PC-3 (cell line): ENCODE measurements around the gene CYBRD1. TPM values are rescaled to one million over a fixed set of nuclear protein-coding genes. Genes with fewer than 3 reads are reported as not detected.

Experiments
- ATAC-seq: fragments of 200-7000 bp; cut with Tn5 transposase; 2 replicates; pipeline ENCODE4 v1.9.1; 2020; ENCODE audit warnings: mild to moderate bottlenecking, moderate library complexity
- BruUV-seq: library from RNA; stranded (reverse); fragments of 400-500 nt; replicated peaks from 2 replicates; lab custom pipeline; 2021; lab: Mats Ljungman, UMichigan
- CTCF ChIA-PET: fragments of 300-600 bp; sonication (Branson Sonifier 250); formaldehyde crosslinking; loops from one replicate; lab custom pipeline; 2022; ENCODE audit warnings: antibody characterized with exemption; lab: Charles Lee
- POLR2A ChIA-PET: fragments of 300-600 bp; sonication (Branson Sonifier 250); formaldehyde crosslinking; loops from one replicate; lab custom pipeline; 2022; ENCODE audit warnings: antibody characterized with exemption; ENCODE audit not compliant: unreplicated experiment; lab: Charles Lee
- DNase-seq: peaks from one replicate; pipeline ENCODE4 v3.0.0-alpha.2; 2015
- H2AFZ ChIP-seq: fragments of 300-600 bp; sonication (generic); 2 replicates; pipeline ENCODE4 v1.6.0; 2016; ENCODE audit warnings: antibody characterized with exemption, low read length
- H3F3A ChIP-seq: fragments of 300-600 bp; sonication (generic); one replicate; pipeline ENCODE4 v1.6.0; 2017; ENCODE audit warnings: antibody characterized with exemption, low read length, control low read depth, mild to moderate bottlenecking; ENCODE audit not compliant: unreplicated experiment
- H3K27ac ChIP-seq: fragments of 300-600 bp; sonication (generic); 2 replicates; pipeline ENCODE4 v1.5.1; 2016; ENCODE audit warnings: mild to moderate bottlenecking, low read length
- H3K27me3 ChIP-seq: fragments of 300-600 bp; sonication (generic); 2 replicates; pipeline ENCODE4 v1.6.1; 2016; ENCODE audit warnings: low read length, mixed read lengths
- H3K36me3 ChIP-seq: fragments of 300-600 bp; sonication (generic); 2 replicates; pipeline ENCODE4 v1.6.1; 2016; ENCODE audit warnings: low read depth, mixed run types, low read length, mixed read lengths
- H3K4me1 ChIP-seq: fragments of 300-600 bp; sonication (generic); 2 replicates; pipeline ENCODE4 v1.5.1; 2016; ENCODE audit warnings: low read length; ENCODE audit not compliant: insufficient read depth
- H3K4me2 ChIP-seq: fragments of 300-600 bp; sonication (generic); 2 replicates; pipeline ENCODE4 v1.6.0; 2016; ENCODE audit warnings: low read length
- H3K4me3 ChIP-seq: fragments of 300-600 bp; sonication (generic); 2 replicates; pipeline ENCODE4 v1.5.1; 2016; ENCODE audit warnings: mild to moderate bottlenecking, low read length, mixed read lengths
- H3K79me2 ChIP-seq: fragments of 300-600 bp; sonication (generic); 2 replicates; pipeline ENCODE4 v1.6.1; 2017; ENCODE audit warnings: low read length, mixed read lengths
- H3K9ac ChIP-seq: fragments of 300-600 bp; sonication (generic); 2 replicates; pipeline ENCODE4 v1.6.0; 2016; ENCODE audit warnings: mild to moderate bottlenecking, low read length
- H3K9me2 ChIP-seq: fragments of 300-600 bp; sonication (generic); replicated peaks from 2 replicates; pipeline ENCODE4 v1.6.1; 2016; ENCODE audit warnings: mixed run types, low read length, mixed read lengths
- H3K9me3 ChIP-seq: fragments of 300-600 bp; sonication (generic); 2 replicates; pipeline ENCODE4 v1.6.1; 2016; ENCODE audit warnings: low read length, mixed read lengths
- H4K20me1 ChIP-seq: fragments of 300-600 bp; sonication (generic); 2 replicates; pipeline ENCODE4 v1.6.1; 2016; ENCODE audit warnings: low read length, mixed read lengths
- EZH2 ChIP-seq: fragments of 300-600 bp; sonication (generic); IDR thresholded peaks from one replicate; pipeline ENCODE4 v1.6.1; 2017; ENCODE audit warnings: antibody characterized with exemption, mild to moderate bottlenecking, low read length; ENCODE audit not compliant: unreplicated experiment
- EZH2phosphoT487 ChIP-seq: fragments of 300-600 bp; sonication (generic); IDR thresholded peaks from 2 replicates; pipeline ENCODE4 v1.6.1; 2018; ENCODE audit warnings: mild to moderate bottlenecking, antibody characterized with exemption, low read length, borderline replicate concordance
- intact Hi-C: fragments of 100-400 bp; cut with micrococcal nuclease; formaldehyde crosslinking; loops from 2 replicates; pipeline ENCODE4 v1.9.0; 2023
- total RNA-seq: library from RNA; depleted of rRNA; stranded (reverse); fragments of >200 nt; gene quantifications from 2 replicates; pipeline ENCODE4 v1.2.3, GENCODE V29; 2014
- TF ChIP-seq, protein P1 (sequence below): fragments of 300-600 bp; sonication (generic); conservative IDR thresholded peaks from 2 replicates; pipeline ENCODE4 v1.5.1; 2017; ENCODE audit warnings: antibody characterized with exemption, low read depth, mild to moderate bottlenecking, low read length

The CYBRD1 gene
- total RNA-seq, 1 experiment from 2014 or later = 0.87 TPM

GRCh38 chr2:171553858-171554257 lies 31.6 kb downstream of the CYBRD1 start:
- Histone ChIP-seq H3K4me1 (no peaks in the 10 kb centered on the region), H4K20me1 (no peaks in the 10 kb centered on the region), H3K27me3 (no peaks in the 10 kb centered on the region), H3K79me2 (no peaks in the 10 kb centered on the region), H3K36me3 (no peaks in the 10 kb centered on the region), H3K4me2 (no peak overlapping the region), H3K9me2 (no peaks in the 10 kb centered on the region), H2AFZ (no peak overlapping the region), H3K27ac (no peak overlapping the region), H3F3A (no peaks in the 10 kb centered on the region), H3K4me3 (no peak overlapping the region), H3K9me3 (no peaks in the 10 kb centered on the region), H3K9ac (no peak overlapping the region)
- TF ChIP-seq EZH2phosphoT487 = no peak
- no peak for TF ChIP-seq EZH2
- TF ChIP-seq, protein P1, sequence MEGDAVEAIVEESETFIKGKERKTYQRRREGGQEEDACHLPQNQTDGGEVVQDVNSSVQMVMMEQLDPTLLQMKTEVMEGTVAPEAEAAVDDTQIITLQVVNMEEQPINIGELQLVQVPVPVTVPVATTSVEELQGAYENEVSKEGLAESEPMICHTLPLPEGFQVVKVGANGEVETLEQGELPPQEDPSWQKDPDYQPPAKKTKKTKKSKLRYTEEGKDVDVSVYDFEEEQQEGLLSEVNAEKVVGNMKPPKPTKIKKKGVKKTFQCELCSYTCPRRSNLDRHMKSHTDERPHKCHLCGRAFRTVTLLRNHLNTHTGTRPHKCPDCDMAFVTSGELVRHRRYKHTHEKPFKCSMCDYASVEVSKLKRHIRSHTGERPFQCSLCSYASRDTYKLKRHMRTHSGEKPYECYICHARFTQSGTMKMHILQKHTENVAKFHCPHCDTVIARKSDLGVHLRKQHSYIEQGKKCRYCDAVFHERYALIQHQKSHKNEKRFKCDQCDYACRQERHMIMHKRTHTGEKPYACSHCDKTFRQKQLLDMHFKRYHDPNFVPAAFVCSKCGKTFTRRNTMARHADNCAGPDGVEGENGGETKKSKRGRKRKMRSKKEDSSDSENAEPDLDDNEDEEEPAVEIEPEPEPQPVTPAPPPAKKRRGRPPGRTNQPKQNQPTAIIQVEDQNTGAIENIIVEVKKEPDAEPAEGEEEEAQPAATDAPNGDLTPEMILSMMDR = no peak
- intact Hi-C loops = no loop called here
- ATAC-seq (no peak), DNase-seq (no peak)
- no TSS peak for BruUV-seq
- CTCF ChIA-PET = no interaction called here
- POLR2A ChIA-PET = no interaction called here

DNA sequence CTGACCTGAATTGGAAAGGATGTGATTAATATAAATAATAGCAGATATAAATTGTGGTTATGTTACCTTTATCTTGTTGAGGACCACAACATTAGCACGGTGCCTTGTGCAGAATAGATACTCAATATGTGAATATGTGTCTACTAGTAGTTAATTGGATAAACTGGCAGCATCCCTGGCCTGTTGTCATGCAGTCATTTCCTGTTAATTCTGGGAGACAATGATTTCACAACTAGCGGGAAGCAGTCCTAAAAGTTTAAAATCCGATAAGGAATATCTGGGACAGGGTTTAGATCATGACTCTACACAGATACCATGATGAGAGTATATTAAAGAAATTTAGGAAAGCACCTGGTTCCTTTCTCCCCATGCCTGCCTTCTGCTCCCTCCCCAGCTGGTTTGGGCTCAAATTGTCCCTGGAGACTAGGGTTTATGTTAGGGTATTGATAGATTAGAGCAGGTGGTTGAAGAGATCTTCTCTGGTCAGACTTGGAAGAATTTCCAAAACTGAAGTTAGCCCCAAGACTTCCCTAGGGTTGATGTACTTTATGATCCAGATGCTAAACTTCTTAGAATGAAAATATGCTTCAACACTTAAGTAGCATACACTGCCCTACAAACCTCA lies 32.8 kb downstream of the CYBRD1 start:
- POLR2A ChIA-PET = no interaction called here

DNA sequence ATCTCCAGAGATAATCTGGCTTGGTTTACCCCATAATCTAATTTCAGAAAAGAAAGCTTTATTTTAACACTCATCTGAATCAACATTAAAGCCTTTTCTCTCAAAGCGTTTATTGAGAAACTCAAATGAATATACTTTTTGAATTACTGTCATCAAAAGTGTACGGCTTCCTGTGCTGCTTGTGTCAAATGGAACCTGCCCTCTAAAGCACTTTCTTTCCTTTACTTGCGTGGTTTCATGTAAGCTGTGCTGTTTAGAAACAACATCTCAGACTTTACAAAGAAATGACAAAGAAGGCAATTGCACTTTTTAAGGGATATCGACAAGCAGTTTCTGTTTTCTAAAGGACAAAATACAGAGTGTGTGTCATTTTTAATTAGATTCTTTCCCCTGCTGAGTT lies 35.1 kb downstream of the CYBRD1 start:
- BruUV-seq = no TSS peak

More for the DNA sequence above, 32.8 kb downstream of the CYBRD1 start:
- Histone ChIP-seq H3K9me3 (no peaks in the 10 kb centered on the region), H3F3A (no peaks in the 10 kb centered on the region), H2AFZ (no peak overlapping the region), H3K27ac (no peak overlapping the region), H3K9me2 (no peaks in the 10 kb centered on the region), H3K4me3 (no peak overlapping the region), H3K36me3 (no peaks in the 10 kb centered on the region), H3K79me2 (no peaks in the 10 kb centered on the region), H3K9ac (no peak overlapping the region), H3K4me1 (no peaks in the 10 kb centered on the region), H3K27me3 (no peaks in the 10 kb centered on the region), H3K4me2 (no peak overlapping the region), H4K20me1 (no peaks in the 10 kb centered on the region)
- DNase-seq (no peak), ATAC-seq (no peak)
- intact Hi-C loops = no loop called here
- no peak for TF ChIP-seq EZH2phosphoT487
- no peak for TF ChIP-seq EZH2
- TF ChIP-seq, protein P1 = no peak
- no TSS peak for BruUV-seq
- CTCF ChIA-PET = no interaction called here

More for the DNA sequence above, 35.1 kb downstream of the CYBRD1 start:
- Histone ChIP-seq H3K9ac (no peak overlapping the region), H3K4me1 (no peaks in the 10 kb centered on the region), H3K36me3 (no peaks in the 10 kb centered on the region), H3K4me3 (no peak overlapping the region), H3K79me2 (no peaks in the 10 kb centered on the region), H3K27ac (no peak overlapping the region), H3K9me2 (no peaks in the 10 kb centered on the region), H3K4me2 (no peak overlapping the region), H2AFZ (no peak overlapping the region), H3K9me3 (no peaks in the 10 kb centered on the region), H3K27me3 (no peaks in the 10 kb centered on the region), H3F3A (no peaks in the 10 kb centered on the region), H4K20me1 (no peaks in the 10 kb centered on the region)
- TF ChIP-seq EZH2 (no peak), EZH2phosphoT487 (no peak)
- TF ChIP-seq, protein P1 = no peak
- DNase-seq = no peak
- ATAC-seq = no peak
- POLR2A ChIA-PET = no interaction called here
- CTCF ChIA-PET = no interaction called here
- intact Hi-C loops = no loop called here
